Duodenal mucosa (tissue), 2 donors: ENCODE results near the gene KIF1B.
"Not testable (repeated sequence)": the region's sequence is repeated elsewhere in the genome, so short reads cannot be mapped to it uniquely, and the experiment has no call there.

Source experiments
- H3K27ac ChIP-seq: one replicate; pipeline ENCODE4 v1.7.0; 2013; ENCODE audit warnings: low read depth, low read length
- H3K27me3 ChIP-seq, 2 donors: one replicate each; pipeline ENCODE4 v1.7.0; 2013; ENCODE audit warnings: low read length in 2 of 2, control low read depth in 1 of 2; ENCODE audit not compliant: insufficient read depth in 2 of 2, control insufficient read depth in 1 of 2
- H3K36me3 ChIP-seq, 2 donors: one replicate each; pipeline ENCODE4 v1.7.0; 2013; ENCODE audit warnings: low read length in 2 of 2, control low read depth in 1 of 2; ENCODE audit not compliant: insufficient read depth in 2 of 2, control insufficient read depth in 1 of 2
- H3K4me1 ChIP-seq, 2 donors: one replicate each; pipeline ENCODE4 v1.7.0; 2013; ENCODE audit warnings: low read length in 2 of 2, control low read depth in 1 of 2; ENCODE audit not compliant: insufficient read depth in 2 of 2, control insufficient read depth in 1 of 2
- H3K4me3 ChIP-seq, 2 donors: one replicate each; pipeline ENCODE4 v1.7.0; 2013; ENCODE audit warnings: low read length in 2 of 2, low read depth in 1 of 2
- H3K9ac ChIP-seq, 2 donors: one replicate each; pipeline ENCODE4 v1.7.0; 2013; ENCODE audit warnings: low read length in 2 of 2, low read depth in 1 of 2
- H3K9me3 ChIP-seq, 2 donors: one replicate each; pipeline ENCODE4 v1.7.0; 2013; ENCODE audit warnings: low read length in 2 of 2, control low read depth in 1 of 2; ENCODE audit not compliant: control insufficient read depth in 1 of 2

Gene KIF1B

GRCh38 chr1:10211805-10212410 is 1.5 kb downstream of the KIF1B start:
- H3K4me3 ChIP-seq: peak overlapping the region; percentile 96 to 97
- H3K27me3 ChIP-seq: no peaks in the 10 kb centered on the region
- H3K9me3 ChIP-seq: no peaks in the 10 kb centered on the region
- H3K36me3 ChIP-seq: no peaks in the 10 kb centered on the region
- peak overlapping the region; percentile 98 for H3K9ac ChIP-seq
- H3K27ac ChIP-seq: peak overlapping the region; percentile 95
- H3K4me1 ChIP-seq: peaks cover 26 to 29% of the 10 kb centered on the region in 2 donors

GRCh38 chr1:10212476-10212875 is 2.1 kb downstream of the KIF1B start:
- H3K36me3 ChIP-seq: no peaks in the 10 kb centered on the region
- peaks cover 26 to 31% of the 10 kb centered on the region in 2 donors for H3K4me1 ChIP-seq
- peak overlapping the region; percentile 96 to 97 for H3K4me3 ChIP-seq
- H3K9me3 ChIP-seq: no peaks in the 10 kb centered on the region
- no peak overlapping the region for H3K27ac ChIP-seq
- no peaks in the 10 kb centered on the region for H3K27me3 ChIP-seq
- no peak overlapping the region for H3K9ac ChIP-seq

- no peak overlapping the region for H3K9ac ChIP-seq
- H3K27ac ChIP-seq: no peak overlapping the region
- H3K27me3 ChIP-seq: no peaks in the 10 kb centered on the region
- no peak overlapping the region for H3K4me3 ChIP-seq
- peaks cover 30 to 37% of the 10 kb centered on the region in 2 donors for H3K4me1 ChIP-seq
- no peaks in the 10 kb centered on the region for H3K9me3 ChIP-seq
- H3K36me3 ChIP-seq: no peaks in the 10 kb centered on the region
Measured at GRCh38 chr1:10213186-10213705, 2.9 kb downstream of the KIF1B start.

- no peaks in the 10 kb centered on the region for H3K27me3 ChIP-seq
- H3K9me3 ChIP-seq: no peaks in the 10 kb centered on the region
- H3K4me3 ChIP-seq: peak overlapping the region; percentile 17 to 30
- H3K4me1 ChIP-seq: peaks cover 28 to 37% of the 10 kb centered on the region in 2 donors
- H3K27ac ChIP-seq: no peak overlapping the region
- H3K9ac ChIP-seq: no peak overlapping the region
- H3K36me3 ChIP-seq: no peaks in the 10 kb centered on the region
Measured at GRCh38 chr1:10216090-10216749, 5.8 kb downstream of the KIF1B start.

GRCh38 chr1:10217748-10218441 is 7.5 kb downstream of the KIF1B start:
- Histone ChIP-seq H3K36me3 (no peaks in the 10 kb centered on the region), H3K27ac (no peak overlapping the region), H3K9ac (no peak overlapping the region), H3K27me3 (no peaks in the 10 kb centered on the region), H3K9me3 (no peaks in the 10 kb centered on the region), H3K4me1 (peaks cover 14 to 26% of the 10 kb centered on the region in 2 donors), H3K4me3 (no peak overlapping the region)

- H3K9me3 ChIP-seq: no peaks in the 10 kb centered on the region
- H3K27ac ChIP-seq: no peak overlapping the region
- H3K9ac ChIP-seq: no peak overlapping the region
- H3K4me3 ChIP-seq: no peak overlapping the region
- H3K4me1 ChIP-seq: peaks cover 14 to 20% of the 10 kb centered on the region in 2 donors
- H3K27me3 ChIP-seq: no peaks in the 10 kb centered on the region
- H3K36me3 ChIP-seq: no peaks in the 10 kb centered on the region
Measured at GRCh38 chr1:10220200-10220599, 9.8 kb downstream of the KIF1B start.

- H3K9me3 ChIP-seq, H3K36me3 ChIP-seq, H3K4me3 ChIP-seq, H3K9ac ChIP-seq, H3K27ac ChIP-seq, H3K27me3 ChIP-seq: not testable (repeated sequence)
- H3K4me1 ChIP-seq: peaks cover 14 to 18% of the 10 kb centered on the region in 2 donors
Measured at GRCh38 chr1:10220657-10221056, 10.3 kb downstream of the KIF1B start.

GRCh38 chr1:10225573-10225972 is 15.2 kb downstream of the KIF1B start:
- no peaks in the 10 kb centered on the region for H3K27me3 ChIP-seq
- no peaks in the 10 kb centered on the region for H3K9me3 ChIP-seq
- no peak overlapping the region for H3K9ac ChIP-seq
- no peaks in the 10 kb centered on the region for H3K4me1 ChIP-seq
- H3K4me3 ChIP-seq: no peak overlapping the region
- no peaks in the 10 kb centered on the region for H3K36me3 ChIP-seq
- H3K27ac ChIP-seq: no peak overlapping the region

GRCh38 chr1:10228528-10228927 is 18.2 kb downstream of the KIF1B start:
- Histone ChIP-seq H3K4me1 (no peaks in the 10 kb centered on the region), H3K9me3 (no peaks in the 10 kb centered on the region), H3K36me3 (no peaks in the 10 kb centered on the region), H3K27ac (no peak overlapping the region), H3K27me3 (no peaks in the 10 kb centered on the region), H3K9ac (no peak overlapping the region), H3K4me3 (no peak overlapping the region)

- H3K36me3 ChIP-seq: no peaks in the 10 kb centered on the region
- no peaks in the 10 kb centered on the region for H3K4me1 ChIP-seq
- no peak overlapping the region for H3K27ac ChIP-seq
- no peak overlapping the region for H3K9ac ChIP-seq
- H3K9me3 ChIP-seq: no peaks in the 10 kb centered on the region
- H3K4me3 ChIP-seq: no peak overlapping the region
- H3K27me3 ChIP-seq: no peaks in the 10 kb centered on the region
Measured at GRCh38 chr1:10229903-10230302, 19.5 kb downstream of the KIF1B start.
